ENCODE measurements around the gene KRT76.

KRT76 gene

DNA sequence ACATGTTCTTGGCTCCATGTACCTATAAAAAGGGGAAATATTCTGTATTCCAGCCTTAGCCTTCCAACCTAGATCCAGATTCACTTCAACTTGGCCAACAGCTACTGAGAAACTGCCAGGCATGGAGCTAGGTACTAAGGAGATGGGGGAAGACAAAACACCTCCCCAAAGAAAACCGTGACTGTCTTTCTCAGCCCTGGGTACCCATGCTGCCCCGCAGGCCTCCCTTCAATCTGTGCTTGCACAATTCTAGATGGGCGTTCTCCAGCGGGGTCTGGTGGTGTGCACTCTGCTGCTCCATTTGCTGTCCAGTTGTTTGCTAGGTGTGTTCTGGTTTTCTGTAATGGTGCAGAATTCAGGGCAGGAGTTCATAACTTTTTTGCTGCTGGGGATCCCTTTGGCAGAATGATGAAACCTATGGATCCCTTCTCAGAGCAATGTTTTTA is 37.6 kb upstream of the KRT76 start:
- TF ChIP-seq, protein P1, sequence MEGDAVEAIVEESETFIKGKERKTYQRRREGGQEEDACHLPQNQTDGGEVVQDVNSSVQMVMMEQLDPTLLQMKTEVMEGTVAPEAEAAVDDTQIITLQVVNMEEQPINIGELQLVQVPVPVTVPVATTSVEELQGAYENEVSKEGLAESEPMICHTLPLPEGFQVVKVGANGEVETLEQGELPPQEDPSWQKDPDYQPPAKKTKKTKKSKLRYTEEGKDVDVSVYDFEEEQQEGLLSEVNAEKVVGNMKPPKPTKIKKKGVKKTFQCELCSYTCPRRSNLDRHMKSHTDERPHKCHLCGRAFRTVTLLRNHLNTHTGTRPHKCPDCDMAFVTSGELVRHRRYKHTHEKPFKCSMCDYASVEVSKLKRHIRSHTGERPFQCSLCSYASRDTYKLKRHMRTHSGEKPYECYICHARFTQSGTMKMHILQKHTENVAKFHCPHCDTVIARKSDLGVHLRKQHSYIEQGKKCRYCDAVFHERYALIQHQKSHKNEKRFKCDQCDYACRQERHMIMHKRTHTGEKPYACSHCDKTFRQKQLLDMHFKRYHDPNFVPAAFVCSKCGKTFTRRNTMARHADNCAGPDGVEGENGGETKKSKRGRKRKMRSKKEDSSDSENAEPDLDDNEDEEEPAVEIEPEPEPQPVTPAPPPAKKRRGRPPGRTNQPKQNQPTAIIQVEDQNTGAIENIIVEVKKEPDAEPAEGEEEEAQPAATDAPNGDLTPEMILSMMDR (IDR thresholded peaks at IDR 0.05) = no peak
- no peak overlapping the region for H3K4me3 ChIP-seq (ENCODE audit: low read depth in 1 of 2, low read length in 1 of 2)
- H3K27me3 ChIP-seq = peaks cover 12% of the 10 kb centered on the region
- H3K9me3 ChIP-seq = no peaks in the 10 kb centered on the region
- H3K4me1 ChIP-seq (ENCODE audit: control insufficient read depth in 1 of 2, insufficient read depth in 1 of 2, low read depth in 1 of 2, low read length in 1 of 2) = no peaks in the 10 kb centered on the region
- H3K27ac ChIP-seq = no peak overlapping the region
- H3K36me3 ChIP-seq = no peaks in the 10 kb centered on the region

DNA sequence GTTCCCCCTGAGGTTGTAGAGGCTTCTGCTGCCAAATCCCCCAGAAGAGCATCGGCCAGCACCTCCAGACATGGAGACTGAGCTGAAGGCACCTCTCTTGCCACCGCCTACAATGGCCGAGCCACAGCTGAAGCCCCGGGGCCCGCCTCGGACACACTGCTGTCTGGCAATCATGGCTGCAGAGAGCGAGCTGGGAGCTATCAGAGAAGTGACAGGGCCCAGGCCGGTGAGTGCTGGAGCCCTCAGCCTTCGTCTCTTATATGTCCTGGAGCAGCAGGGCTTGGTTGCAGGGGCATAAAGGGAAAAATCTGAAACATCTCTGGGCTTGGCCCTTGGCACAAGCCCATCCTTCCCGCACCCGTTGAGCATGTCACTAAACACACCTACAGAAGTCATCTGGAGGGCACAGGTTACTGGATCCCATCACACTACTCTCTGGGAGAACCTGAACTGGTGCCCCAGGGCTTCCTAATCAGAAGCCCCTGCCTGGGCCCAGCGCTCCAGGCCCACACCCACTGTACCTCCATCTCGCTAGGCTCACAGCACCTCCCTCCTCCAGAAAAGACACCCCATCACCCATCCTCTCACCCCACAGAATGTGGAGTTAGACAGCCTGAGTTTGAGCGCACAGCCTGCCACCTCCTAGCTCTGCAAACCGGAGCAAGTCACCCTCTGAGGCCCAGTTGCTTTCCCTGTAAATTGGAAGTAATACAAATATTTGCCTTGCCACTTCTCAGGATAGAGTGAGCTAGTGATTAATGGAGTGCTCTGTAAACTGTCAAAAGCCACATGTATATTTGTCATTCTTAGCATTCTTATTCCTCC is 37.0 kb upstream of the KRT76 start, which contains the start of gene KRT4:
TSS of gene KRT4 (minus strand) at position 232 of the 825 bp plus-strand sequence. CDS start at position 174, 58 bp downstream.
- no peak within 1 kb of the TSS for H3K4me3 ChIP-seq (ENCODE audit: low read depth in 1 of 2, low read length in 1 of 2)
- peaks cover 12% of the 10 kb centered on the region for H3K27me3 ChIP-seq
- no peaks in the 10 kb centered on the region for H3K9me3 ChIP-seq
- TF ChIP-seq, protein P1 (IDR thresholded peaks at IDR 0.05) = no peak
- no peaks in the 10 kb centered on the region for H3K36me3 ChIP-seq
- no peaks in the 10 kb centered on the region for H3K4me1 ChIP-seq (ENCODE audit: control insufficient read depth in 1 of 2, insufficient read depth in 1 of 2, low read depth in 1 of 2, low read length in 1 of 2)
- H3K27ac ChIP-seq = no peak within 1 kb of the TSS

DNA sequence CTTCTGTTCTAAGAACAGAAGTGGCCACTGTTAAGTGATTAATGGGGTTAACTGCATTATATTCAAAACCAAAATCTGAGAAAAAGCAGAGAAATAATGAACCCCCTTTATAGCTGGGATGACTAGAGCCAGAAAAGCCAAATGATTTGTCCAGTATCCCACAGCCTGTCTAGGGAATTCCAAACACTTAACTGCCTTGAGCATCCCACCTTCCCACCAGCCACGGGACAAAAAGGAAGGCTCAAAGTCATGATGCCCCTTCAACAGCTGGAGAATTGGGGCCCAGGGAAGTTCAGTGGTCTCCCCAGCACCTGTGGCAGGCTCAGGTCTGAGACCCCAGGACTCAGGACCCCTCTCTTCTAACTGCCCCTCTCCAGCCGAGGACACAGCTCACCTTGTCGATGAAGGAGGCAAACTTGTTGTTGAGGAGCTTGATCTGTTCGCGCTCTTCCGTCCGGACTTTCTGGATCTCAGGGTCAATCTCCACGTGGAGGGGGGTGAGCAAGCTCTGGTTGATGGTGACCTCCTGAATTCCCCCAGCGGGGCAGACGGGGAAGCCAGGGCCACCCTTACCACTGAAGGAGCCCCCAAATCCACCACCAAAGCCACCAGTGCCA is 36.2 kb upstream of the KRT76 start:
- H3K9me3 ChIP-seq = no peaks in the 10 kb centered on the region
- H3K4me1 ChIP-seq (ENCODE audit: control insufficient read depth in 1 of 2, insufficient read depth in 1 of 2, low read depth in 1 of 2, low read length in 1 of 2) = no peaks in the 10 kb centered on the region
- no peak overlapping the region for H3K27ac ChIP-seq
- TF ChIP-seq, protein P1 (IDR thresholded peaks at IDR 0.05) = no peak
- no peaks in the 10 kb centered on the region for H3K36me3 ChIP-seq
- H3K4me3 ChIP-seq (ENCODE audit: low read depth in 1 of 2, low read length in 1 of 2) = no peak overlapping the region
- H3K27me3 ChIP-seq = peaks cover 4% of the 10 kb centered on the region

DNA sequence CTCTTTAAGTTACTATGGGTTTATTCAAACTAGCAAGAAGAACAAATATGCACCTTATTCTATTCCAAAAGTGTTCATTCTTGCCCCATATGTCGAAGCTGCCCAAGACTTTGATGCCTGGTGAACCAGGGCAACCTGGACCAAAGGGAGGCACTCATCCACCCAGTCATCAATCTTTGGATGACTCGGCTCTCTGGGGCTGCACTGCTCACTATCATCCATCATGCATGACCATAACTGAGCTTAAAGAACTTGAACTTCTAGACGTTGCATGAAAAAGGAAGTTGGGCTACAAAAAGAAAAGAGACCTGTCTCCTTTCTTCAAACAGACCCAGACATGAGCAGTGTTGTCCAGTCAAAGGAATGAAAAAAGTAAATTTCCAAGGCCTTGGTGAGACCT is 35.6 kb upstream of the KRT76 start:
- H3K36me3 ChIP-seq = no peaks in the 10 kb centered on the region
- no peak overlapping the region for H3K27ac ChIP-seq
- peaks cover 1% of the 10 kb centered on the region for H3K27me3 ChIP-seq
- H3K4me3 ChIP-seq (ENCODE audit: low read depth in 1 of 2, low read length in 1 of 2) = no peak overlapping the region
- H3K4me1 ChIP-seq (ENCODE audit: control insufficient read depth in 1 of 2, insufficient read depth in 1 of 2, low read depth in 1 of 2, low read length in 1 of 2) = no peaks in the 10 kb centered on the region
- TF ChIP-seq, protein P1 (IDR thresholded peaks at IDR 0.05) = no peak
- no peaks in the 10 kb centered on the region for H3K9me3 ChIP-seq

DNA sequence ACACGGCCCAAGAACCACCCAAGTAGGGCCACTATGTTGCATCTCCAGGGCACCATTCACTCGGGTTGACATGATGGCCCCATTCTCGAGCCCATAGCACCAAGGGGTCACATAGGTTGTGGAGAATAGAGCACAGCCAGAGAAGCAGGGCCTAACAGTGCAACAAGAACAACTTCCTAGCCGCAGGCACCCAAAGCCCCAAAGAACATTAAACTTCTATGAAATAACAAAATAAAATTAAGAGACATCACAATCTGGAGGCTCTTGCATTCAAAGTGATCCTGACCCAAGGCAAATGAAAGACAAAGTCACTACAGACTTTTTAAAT is 34.9 kb upstream of the KRT76 start:
- H3K27me3 ChIP-seq = no peaks in the 10 kb centered on the region
- H3K4me3 ChIP-seq (ENCODE audit: low read depth in 1 of 2, low read length in 1 of 2) = no peak overlapping the region
- H3K4me1 ChIP-seq (ENCODE audit: control insufficient read depth in 1 of 2, insufficient read depth in 1 of 2, low read depth in 1 of 2, low read length in 1 of 2) = no peaks in the 10 kb centered on the region
- no peaks in the 10 kb centered on the region for H3K36me3 ChIP-seq
- TF ChIP-seq, protein P1 (IDR thresholded peaks at IDR 0.05) = no peak
- no peaks in the 10 kb centered on the region for H3K9me3 ChIP-seq
- no peak overlapping the region for H3K27ac ChIP-seq
